Fibroblast of skin of back (primary cell): Measurements from ENCODE around the gene GABPA.
"Not testable (repeated sequence)": the region's sequence is repeated elsewhere in the genome, so short reads cannot be mapped to it uniquely, and the experiment has no call there.

Experiments used
- DNase-seq: peaks from one replicate; pipeline ENCODE4 v3.0.0-alpha.2; 2013

GABPA gene

DNA sequence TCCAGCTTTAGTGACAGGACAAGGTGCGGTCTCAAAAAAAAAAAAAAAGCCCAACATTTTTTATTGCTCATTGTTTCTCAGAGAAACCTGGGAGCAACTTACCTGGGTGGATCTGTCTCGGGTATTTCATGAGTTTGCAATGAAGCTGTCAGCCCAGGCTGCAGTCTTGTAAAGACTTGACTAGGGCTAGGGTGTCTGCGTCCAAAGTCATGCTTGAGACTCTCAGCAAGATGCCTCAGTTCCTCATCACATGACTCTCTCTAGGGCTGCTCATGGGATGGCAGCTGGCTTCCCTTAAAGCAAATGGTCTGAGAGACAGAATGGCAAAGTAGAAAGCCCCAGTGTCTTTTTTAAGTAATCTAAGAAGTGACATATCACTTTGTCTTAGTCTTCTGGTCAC is 8.1 kb downstream of the GABPA start:
- no peak for DNase-seq

DNA sequence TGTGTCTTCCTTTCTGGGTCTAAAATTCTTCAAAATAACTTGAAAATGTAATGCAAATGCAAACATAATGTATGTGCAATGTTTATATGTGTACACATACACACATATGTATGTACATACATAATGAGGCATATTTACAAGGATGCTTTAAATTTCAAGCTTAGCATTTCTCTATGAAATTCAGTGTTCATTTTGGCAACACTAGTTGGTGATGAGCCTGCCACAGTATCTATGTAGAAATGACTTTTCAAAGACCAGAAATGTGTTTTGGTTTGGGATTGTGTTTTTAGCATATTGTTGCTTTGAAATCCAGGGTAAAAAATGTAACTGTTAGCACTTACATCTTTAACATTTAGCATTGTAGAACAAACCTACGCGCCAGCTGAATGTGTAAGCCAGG is 10.1 kb downstream of the GABPA start:
- no peak for DNase-seq

- no peak for DNase-seq
Measured at GRCh38 chr21:25750085-25750484, 15.3 kb downstream of the GABPA start.

DNA sequence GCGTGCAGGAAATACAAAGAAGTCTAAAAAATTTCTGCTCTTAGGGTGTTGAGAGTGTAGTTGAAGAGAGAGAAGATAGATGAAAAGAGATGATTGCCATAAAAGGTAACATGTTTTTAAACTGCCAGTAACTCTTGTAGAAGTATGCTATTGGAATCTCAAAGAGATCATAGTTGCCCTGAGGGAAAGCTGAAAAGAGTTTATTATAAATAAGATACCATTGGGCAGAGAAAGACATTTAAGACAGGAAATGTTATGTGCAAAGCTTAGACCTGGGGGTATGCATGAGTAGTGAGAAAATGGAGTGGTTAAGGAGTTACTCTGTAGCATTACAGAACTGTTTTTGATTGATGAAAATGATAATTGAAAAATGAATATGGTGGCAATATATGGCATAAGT is 17.6 kb downstream of the GABPA start:
- peak; percentile 11 for DNase-seq

GRCh38 chr21:25756190-25756932 is 21.6 kb downstream of the GABPA start:
- no peak for DNase-seq

DNA sequence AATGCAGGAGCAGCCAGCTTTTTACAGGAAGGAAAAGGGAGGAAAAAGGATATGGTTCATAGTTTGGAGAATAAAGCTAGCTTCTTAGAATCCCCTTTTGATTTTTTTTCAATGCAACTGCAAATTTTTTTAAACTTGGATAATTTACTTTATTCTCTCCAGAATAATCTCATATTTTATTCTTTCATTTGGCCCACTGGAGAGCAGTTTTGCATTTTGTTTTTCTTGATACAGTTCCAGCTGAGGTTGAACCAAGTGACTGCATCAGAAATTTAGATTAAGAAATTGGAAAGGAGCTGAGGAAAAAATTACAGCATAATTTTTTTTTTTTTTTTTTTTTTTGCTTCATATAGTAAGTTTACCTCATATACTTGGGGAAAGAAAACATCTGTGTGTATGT is 22.8 kb downstream of the GABPA start:
- DNase-seq, result no peak

DNA sequence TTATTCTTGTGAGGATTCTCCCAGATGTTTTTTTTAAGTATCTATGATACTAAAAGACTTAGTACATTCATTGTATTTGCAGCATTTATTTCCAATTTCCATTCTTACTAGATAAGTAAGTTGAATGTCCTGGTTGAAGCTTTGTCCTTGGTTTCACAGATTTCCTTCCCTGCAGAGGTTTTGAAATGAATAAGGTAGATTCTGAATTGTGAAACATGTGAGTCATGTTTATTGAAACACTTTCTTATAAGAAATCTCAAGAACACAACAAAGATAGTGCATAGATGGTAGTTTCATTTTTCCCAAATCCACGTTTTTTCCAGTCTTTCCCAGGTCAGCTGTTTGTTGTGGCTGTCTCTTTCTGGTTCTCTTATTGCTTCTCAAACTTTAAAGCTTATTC is 24.8 kb downstream of the GABPA start:
- no peak for DNase-seq

DNA sequence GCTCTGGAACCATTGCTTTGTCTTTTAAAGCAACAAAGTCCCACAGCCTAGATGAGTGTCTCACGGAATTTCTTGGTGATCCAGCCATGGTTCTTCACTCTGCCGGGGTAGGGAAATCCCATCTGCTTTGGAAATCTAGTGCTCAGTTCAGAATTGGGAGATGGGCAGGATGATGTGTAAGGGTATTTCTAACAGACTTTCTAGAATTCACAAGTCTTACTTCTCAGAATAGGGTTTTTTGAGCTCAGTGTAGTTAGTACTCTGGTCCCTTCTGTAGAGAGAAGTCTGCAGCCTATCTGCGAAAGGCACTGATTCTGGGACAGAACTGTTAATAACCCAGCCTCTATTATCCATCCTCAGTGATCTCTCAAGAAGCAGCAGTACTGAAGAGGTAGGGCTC is 25.3 kb downstream of the GABPA start:
- DNase-seq, result no peak

DNA sequence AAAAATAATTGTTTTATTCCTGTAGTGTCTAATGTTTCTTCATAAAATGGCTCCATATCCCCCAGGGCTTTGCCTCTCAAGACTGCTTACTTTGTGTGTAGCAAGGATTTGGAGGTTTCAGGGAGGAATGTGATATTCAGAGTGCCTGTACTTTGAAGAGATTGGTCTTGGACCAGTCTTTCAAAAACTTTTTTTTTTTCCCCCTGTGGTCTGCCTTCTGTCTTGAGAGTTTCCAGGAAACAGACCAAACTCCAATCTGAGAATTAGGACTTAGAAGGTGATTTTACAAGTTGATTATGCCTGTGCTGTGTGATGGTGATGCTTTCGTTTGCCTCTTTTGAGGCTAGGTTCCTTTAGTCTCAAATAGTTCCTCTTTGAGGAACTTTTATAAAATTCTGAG is 25.9 kb downstream of the GABPA start:
- no peak for DNase-seq

- no peak for DNase-seq
Measured at GRCh38 chr21:25764065-25764464, 29.3 kb downstream of the GABPA start.

DNA sequence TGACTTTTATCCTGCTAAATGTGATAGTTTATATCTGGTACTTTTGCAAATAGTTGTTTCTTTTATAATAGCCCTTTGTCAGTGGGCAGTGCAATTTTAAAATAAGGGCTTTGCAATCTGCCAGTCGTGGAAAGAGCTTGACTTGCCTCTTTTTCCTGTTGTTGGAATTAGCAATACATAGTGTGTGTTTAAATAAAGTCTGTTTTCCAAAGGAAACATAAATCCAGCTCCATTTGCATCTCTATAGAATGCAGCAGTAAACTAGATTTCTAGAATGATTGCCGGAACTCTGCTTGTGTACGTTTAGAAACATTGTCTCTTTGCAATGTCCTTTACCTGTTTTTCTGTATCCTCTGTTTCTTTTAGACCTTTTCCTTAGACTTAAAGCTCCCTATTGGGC is 33.1 kb downstream of the GABPA start:
- DNase-seq, result no peak

DNA sequence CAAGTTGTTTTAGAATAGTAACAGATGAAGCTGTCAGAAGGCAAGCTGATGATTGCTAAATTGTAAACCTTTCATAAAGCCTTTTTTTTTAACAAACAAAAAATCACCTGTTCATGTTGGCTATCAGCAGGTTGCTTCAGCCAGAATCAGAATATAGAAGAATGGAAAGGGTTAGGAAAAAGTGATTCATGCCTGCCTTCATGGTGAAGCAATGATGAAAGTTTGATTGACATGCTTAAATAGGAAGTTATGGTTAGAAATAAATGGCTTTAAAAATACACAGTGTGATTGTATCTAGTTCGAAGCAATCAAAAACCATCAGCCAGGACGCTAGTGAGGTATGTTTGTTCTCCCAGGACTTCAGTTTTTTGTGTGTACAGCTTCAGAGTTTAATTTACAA is 37.9 kb downstream of the GABPA start:
- DNase-seq, result no peak

GRCh38 chr21:25776440-25776839 is 41.7 kb downstream of the GABPA start:
- DNase-seq, result no peak

- not testable (repeated sequence) for DNase-seq
Measured at GRCh38 chr21:25778126-25778875, 43.5 kb downstream of the GABPA start.

- no peak for DNase-seq
Measured at GRCh38 chr21:25788677-25789076, 53.9 kb downstream of the GABPA start.

DNA sequence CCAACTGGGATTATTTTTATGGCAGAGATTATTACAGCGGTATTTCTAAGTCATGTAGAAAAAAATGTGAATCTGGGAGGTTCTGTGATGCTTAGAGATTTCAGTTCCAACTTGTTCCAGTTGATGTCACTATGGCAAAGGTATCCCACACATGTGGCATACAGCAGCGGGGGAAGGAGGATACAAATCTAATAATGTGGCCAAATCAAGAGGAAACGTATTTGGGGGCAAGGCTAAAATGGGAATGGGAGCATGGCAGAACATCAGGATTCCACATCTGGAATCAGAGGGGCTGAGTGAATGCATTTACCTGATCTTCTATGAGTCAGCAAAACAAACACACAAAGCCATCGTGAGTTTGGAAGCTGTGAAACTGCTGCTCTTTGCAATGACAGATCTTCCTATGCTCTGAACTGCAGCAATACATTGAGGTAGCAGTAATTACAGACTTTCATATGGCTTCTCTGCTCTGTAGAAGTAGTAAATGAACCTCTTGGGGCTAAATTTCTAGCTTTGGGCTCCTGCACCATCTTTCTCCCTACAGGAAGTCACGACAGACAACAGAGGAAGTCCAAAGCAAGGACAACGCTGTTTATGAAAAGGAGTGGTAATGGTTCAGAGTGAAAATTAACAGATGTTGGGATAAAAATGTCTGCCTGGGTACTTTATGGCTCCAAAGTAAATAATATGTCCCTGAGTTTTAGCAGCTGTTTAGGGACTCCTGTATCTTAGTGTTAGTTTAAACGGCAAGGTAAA is 55.5 kb downstream of the GABPA start:
- DNase-seq, result peak; percentile 46

DNA sequence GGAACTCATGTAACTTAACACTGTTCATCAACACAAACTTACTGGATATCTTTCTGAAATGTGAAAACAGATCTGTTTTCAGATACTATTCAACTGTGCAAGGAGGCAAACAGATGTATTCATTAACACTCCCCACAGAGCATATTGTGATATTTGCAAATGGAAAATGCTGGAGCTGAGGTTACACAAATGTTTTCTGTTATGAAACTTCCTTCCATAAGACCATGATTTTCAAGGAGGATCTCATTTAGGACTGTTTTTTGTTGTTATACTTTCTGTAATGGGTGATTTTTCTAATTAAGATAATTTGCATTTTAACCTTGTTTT is 56.1 kb downstream of the GABPA start:
- no peak for DNase-seq

DNA sequence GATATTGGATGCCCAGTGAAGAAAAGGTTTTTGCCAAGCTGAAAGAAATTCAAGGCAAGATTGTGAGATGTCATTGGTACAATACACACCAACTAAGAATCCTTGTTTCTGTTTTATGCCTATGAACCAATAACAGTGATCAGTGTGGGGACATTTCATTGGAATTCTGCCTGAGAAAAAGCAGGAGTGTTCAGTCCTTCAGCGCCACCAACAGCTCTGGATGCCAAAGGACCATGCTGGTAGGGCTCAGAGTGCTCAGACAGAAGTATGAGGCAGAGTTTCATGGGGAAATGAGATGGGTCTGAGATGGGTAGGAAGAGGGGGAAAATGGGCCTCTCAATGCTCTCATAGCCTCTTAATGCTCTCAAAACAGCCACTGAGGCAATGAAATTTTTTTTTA is 56.5 kb downstream of the GABPA start:
- no peak for DNase-seq

GRCh38 chr21:25801217-25802014 is 66.6 kb downstream of the GABPA start:
- peak; percentile 75 for DNase-seq

DNA sequence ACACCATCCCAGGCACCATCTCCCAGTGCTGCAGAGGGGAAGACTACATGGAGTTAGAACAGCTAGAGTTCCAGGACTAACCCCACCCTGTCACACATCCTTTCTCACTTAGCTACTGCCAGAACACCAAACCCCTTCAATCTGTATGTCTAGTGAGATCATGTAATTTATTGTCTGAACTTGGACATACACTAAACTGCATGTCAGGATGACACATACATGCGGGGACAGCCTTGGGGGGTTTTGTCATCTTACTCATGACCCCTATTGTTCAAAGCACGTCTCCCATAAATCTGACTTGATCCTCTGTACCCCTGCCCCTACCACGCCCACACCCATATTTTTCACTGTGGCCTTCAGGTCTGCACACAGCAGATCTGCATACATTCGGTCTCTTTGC is 71.3 kb downstream of the GABPA start:
- no peak for DNase-seq

DNA sequence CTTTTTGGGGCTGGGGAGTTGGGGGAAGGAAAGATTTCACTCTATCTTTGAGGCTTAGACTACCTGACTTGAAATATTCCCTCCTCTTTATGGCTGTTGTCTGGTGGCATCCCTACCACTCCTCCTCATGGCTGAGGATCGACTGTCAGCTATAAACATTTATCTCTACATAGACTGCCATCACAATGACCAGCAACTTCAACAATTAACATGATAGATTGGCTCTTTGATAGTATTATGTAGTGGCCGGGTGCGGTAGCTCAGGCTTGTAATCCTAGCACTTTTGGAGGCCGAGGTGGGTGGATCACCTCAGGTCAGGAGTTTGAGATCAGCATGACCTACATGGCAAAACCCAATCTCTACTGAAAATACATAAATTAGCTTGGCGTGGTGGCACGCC is 72.4 kb downstream of the GABPA start:
- no peak for DNase-seq

DNA sequence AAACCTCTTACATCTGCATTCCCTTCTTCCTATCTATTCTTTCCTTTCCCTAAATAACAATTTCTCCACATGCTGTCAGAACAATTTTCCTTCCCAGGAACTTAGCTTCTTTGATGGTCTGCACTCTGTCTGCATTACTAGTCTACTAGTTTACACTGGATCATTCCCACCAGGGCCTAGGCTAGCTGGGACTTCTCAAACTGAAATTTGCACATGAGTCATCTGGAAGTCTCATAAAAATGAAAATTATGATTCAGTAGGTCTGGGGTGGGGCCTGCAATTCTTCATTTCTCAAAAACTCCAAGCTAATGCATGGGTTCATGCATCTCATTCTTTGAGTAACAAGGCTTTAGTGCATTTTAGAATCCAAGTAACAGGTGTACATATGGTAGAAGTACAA is 74.2 kb downstream of the GABPA start:
- peak; percentile 58 for DNase-seq

GRCh38 chr21:25811186-25811585 is 76.4 kb downstream of the GABPA start:
- DNase-seq, result no peak
